HG03521 (cell line): ENCODE data around the gene FGD3.

Experiments
- ATAC-seq: cut with Tn5 transposase; IDR thresholded peaks from one replicate; pipeline ENCODE4 v1.9.1; 2021; ENCODE audit warnings: mild to moderate bottlenecking, moderate library complexity; ENCODE audit not compliant: unreplicated experiment

The FGD3 gene

DNA sequence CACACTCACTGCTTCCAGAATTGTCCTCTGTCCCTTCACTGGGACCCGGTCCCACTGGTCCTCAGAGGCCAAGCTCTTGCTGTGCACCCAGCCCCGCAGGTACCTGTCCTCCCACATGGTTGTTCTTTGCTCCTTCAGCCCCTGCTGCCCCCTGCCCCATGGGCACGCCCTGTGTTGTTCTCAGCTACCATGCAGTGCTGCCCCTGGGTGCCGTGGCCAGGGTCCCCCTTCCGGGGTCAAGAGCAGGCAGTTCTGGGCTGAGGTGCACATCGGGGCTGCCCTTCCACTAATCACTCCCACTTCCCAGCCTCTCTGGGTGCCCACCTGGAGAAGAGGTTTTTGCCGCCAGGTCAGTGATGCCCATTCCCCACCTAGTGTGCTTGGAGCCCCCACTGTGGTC lies 79.3 kb downstream of the FGD3 start:
- ATAC-seq: no peak

DNA sequence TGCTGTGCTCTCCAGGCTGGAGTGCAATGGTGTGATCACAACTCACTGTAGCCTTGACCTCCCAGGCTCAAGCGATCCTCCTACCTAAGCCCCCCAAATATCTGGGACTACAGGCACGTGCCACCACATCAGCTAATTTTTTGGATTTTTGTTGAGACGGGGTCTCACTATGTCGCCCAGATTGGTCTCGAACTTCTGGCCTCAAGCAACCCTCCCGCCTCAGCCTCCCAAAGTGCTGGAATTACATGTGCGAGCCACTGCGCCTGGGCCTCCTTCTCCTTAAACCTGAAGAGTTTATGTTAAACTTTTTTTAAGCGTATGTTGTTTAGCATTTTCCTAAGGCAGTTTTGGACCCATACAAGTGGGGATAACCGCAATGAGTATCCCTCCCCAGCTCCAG lies 80.4 kb downstream of the FGD3 start:
- ATAC-seq: no peak

DNA sequence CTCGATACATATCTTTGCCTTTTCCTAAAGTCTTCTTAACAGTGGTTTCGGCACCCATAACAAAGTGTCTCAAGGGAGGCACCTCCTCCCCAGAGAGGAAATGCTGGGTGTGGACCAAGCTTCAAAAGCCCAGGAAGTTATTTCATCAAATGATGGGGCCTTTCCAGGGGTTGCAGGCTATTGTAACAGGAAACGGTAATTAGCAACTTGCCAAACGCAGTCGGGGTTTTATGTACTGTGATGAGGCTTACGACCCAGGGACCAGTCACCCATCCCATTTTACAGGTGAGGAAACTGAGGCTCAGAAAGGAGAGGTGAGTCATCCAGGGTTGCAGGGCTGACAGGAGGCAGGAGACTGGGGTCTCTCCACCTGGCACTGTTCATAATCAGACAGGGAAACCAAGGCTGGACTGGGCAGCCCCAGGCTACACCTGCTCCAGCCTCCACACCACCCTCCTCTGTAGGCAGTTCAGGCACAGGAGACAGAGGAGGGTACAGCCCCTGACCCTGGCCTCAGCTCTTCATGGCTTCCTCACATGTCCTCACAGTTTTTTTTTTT lies 81.2 kb downstream of the FGD3 start:
- no peak for ATAC-seq

DNA sequence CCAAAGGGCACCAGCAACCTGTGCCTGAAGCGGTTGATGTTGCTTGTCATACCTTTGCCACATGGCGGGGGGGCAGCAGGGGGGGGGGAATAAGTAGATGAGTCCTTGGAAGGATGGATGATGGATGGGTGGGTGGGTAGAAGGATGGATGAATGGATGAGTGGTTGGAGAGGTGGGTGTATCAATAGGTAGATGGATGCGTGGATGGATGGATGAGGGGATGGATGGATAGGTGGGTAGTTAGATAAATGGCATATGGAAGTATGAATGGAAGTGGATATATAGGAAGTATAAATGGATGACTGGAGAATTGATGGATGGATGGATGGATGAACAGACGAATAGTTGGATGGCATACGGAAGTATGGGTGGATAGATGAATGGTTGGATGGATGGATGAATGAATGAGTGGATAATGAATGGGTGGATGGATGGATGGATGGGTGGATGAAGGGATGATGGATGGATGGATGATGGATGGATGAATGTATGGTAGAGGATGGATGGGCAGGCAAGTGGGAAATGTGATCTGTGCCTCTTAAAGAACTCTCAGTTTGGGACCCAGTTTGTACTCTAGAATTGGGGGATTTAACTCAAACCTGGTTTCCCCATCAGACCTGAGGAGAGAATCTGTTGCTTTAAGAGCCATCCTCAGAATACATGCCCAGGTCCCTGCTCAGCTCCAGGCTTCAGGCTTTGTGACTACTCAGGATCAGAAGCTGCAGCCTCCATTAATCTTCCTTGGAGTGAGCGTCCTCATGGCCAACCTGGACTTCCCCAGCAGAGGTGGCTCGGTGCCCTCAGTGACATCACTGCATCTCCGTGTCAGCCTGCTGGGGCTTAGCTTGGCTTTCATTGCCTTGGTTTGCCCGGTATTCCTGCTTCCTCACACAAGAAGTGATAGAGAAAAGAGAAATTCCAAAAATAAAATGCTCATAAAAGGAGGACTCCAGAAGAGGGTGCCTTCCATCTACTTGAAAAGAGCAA lies 83.6 kb downstream of the FGD3 start:
- no peak for ATAC-seq

DNA sequence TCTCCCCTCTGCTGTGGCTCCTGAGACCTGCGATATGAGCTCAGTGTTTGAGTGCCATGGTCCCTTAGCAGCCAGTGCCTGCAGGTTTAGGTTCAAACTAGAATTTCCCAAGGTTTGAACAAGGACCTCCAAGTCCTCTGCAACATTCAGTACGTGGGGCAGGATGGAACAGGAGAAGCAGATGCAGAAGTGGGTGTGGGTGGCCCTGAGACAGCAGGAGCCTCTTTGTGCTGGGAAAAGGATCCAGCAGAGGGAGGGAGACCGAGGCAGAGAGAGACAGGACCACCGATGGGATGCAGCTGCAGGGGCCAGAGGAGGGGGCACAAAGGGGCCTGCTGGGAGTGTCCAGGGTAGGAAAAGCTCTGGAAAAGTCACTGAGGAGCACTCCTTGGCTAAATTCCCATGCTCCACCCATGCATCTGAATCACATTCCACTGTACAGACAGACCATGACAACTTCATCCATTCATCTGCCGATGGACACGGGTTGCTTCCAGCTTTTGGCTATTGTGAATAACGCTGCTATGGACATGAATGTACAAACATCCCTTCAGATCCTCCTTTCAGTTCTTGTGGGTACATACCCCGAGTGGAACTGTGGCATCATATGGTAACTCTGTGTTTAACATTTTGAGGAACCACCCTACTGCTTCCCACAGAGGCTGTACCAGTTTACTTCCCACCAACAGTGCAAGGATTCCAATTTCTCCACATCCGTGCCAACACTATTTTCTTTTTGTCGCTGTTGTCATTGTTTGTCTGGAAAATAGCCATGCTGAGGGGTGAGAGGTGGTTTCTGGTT lies 84.5 kb downstream of the FGD3 start:
- no peak for ATAC-seq

DNA sequence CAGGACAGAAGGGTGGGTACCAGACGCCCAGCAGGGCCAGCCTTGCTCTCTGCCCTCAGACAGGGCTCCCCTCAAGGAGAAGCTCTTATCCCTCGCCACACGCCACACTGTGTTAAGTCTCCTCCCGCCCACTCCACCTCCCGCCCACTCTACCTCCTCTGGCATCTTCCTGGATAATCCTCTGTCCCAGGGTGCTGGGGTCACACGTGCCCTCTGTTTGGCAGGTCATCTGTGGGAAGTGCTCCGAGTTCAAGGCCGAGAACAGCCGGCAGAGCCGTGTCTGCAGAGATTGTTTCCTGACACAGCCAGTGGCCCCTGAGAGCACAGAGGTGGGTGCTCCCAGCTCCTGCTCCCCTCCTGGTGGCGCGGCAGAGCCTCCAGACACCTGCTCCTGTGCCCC lies 85.2 kb downstream of the FGD3 start:
- no peak for ATAC-seq

DNA sequence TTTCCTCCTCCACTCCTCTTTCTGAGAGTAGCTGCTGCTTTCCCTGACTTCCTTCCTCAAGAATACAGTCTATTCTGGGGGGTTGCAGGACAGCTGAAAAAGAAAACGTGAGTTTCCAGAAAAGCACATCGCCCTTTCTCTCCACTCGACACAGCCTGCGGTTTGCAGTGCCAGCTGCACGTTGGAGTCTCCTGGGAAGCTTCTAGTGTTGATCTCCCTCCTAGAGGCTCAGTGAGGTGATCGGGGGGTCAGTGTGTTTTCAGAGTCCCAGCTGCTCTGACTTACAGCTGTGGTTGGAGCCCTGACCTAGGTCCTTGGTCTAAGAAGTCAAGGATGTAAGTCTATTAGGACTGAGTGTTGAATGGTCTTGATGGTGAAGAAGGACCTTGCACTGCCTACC lies 86.2 kb downstream of the FGD3 start:
- ATAC-seq: no peak

DNA sequence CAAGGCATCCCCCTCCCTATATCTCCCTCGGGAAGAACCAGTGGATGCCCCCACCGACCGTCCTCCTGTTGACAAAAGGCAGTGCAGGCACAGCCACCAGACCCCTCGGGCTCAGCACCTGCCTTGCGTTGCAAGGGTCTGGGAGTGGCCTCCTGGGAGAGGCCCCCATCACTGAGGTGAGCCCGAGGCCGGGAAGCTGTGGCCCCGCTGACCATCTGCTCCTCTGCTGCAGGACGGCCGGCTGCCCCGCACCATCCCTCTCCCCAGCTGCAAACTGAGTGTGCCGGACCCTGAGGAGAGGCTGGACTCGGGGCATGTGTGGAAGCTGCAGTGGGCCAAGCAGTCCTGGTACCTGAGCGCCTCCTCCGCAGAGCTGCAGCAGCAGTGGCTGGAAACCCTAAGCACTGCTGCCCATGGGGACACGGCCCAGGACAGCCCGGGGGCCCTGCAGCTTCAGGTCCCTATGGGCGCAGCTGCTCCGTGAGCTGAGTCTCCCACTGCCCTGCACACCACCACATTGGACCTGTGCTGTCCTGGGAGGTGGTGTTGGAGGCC lies 87.9 kb downstream of the FGD3 start:
- no peak for ATAC-seq

DNA sequence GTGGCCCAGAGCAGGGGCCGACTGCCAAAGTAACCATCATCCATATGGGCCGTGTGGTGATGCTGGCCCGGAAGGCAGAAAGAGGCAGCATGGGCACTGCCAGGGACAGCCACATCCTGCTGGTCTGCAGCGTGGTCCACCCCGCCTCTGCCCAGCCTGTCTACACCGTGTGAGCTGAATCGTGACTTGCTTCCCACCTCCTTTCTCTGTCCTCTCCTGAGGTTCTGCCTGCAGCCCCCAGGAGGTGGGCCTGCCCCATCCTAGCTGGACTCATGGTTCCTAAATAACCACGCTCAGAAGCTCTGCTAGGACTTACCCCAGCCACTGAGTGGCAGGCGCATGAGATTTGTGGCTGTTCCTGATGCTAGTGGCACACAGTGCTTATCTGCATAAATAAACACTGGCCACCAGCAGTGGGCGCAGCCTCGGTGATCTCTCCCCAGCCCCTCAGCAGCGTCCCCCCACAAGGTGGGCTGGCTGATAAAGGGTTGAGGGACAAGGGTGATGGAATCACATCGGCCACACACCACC lies 88.6 kb downstream of the FGD3 start:
- ATAC-seq: no peak

DNA sequence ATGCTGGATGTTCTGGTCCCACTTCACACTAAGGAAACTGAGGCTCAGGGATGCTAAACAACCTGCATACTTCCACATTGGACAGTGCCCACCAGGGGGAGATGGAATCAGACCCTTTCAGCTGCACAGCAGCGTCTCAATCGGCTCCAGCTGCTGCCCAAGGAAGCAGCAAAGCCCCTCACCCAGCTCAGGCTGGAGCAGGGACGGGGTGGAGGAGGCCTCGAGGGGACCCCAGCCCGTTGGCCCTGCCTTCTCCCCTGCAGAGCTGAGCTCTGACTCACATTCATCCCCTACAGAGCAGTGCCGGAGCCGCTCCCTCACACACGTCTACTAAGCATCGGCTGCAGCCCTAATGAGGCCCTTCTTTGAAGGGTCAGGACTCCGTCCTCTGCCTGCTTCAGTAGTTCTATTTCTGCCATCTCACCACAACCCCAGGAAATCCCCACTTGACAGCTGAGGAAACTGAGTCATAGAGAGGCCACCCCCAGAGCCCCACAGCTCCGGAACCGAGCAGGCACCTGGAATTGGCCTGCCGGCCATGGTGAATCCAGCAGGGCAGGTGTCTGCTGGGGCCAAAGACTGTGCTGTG lies 89.7 kb downstream of the FGD3 start:
- no peak for ATAC-seq

DNA sequence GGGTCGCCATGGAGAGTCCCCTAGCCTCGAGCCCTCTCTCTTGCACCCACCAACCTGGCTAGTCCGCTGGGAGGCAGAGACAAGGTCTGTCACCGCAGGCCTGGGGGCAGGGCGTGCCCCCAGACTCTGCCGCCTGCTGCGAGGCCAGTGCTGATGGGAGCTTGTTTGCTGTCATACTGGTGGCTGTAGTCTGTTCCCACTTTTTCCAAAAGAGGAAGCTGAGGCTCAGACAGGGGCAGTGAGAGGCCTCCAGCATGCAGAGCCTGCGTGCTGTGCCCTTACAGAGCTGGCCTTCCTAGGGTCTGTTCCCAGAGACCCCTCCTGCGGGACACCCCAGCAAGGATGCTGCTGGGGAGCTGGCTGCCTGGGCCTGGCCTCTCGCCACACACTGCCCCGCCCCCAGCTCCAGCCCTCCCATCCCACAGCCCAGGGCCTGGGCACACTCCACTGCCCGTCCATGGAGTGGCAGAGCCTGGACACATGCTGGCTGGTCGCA lies 90.2 kb downstream of the FGD3 start:
- no peak for ATAC-seq

DNA sequence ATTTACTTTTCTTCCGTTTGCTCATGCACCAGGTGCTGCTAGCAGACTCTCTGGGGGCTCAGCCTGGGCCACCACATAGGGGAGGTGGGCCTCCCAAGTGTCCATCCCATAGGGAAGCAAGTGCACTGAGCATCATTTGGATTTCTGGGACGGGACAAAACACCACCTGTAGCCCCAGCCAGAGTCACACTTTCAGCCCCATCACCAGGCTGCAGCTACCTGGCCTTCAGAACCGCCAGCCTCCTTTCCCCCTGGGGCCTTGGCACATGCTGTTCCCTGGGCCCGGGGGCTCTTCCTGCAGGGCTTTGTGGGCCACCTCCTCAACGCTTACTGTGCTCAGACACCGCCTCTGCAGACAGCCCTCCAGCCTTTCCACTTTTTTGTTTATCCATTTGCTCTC lies 91.6 kb downstream of the FGD3 start:
- no peak for ATAC-seq

DNA sequence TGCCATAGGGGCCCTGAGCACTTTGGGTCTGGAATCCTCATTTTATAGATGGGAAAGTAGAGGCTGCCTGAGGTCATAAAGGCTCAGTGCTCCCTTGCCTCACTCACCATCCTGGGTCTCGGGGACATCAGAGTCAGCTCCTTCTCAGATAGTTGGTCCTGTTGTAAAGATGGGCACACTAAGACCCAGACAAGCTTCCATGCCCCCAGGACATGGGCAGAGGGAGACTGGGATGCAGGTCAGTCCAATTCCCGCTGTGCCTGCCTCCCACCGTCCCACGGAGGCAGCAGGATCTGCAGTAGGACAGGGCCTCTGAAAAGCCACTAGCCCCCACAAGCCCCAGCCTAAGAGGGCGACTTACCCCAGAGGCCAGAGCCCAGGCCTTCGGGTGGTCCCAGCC lies 92.1 kb downstream of the FGD3 start:
- ATAC-seq: no peak

DNA sequence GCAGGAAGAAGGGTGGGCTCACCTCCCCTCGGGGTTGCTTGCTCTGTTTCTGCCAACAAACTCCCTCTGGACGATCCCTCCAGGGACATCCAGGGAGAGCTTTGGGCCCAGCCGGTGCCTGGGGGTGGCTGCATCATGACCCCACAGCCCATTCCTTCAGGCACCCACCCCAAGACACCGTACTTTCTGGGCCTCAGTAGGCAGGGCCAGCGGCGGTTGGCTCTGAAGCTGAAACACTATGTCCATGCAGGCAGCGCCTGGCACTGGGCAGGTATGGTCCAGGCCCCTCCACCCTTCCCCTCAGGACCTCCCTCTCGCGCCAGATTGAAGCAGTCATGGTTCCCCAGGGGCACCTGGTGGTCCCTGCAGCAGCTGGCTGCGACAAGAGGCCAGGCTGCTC lies 92.7 kb downstream of the FGD3 start:
- ATAC-seq: no peak

DNA sequence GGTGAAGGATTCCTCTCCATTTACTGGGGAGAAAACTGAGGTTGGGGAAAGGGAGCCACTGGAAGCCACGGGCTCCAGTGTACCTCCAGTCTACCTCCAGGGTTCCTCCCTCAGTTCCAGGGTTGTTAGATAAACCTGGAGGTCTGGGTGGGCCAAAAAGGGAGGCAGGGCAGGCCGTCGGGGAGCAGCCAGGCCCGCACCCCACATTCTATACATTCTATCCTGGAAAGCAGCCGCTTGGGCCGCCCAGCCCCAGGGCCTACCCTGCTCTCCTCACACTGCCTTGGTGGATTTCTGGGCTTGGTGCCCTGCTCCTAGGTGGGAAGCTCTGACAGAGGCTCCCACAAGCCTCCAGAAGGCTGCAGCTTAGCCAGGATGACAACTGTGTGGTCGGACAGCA lies 93.1 kb downstream of the FGD3 start:
- no peak for ATAC-seq

DNA sequence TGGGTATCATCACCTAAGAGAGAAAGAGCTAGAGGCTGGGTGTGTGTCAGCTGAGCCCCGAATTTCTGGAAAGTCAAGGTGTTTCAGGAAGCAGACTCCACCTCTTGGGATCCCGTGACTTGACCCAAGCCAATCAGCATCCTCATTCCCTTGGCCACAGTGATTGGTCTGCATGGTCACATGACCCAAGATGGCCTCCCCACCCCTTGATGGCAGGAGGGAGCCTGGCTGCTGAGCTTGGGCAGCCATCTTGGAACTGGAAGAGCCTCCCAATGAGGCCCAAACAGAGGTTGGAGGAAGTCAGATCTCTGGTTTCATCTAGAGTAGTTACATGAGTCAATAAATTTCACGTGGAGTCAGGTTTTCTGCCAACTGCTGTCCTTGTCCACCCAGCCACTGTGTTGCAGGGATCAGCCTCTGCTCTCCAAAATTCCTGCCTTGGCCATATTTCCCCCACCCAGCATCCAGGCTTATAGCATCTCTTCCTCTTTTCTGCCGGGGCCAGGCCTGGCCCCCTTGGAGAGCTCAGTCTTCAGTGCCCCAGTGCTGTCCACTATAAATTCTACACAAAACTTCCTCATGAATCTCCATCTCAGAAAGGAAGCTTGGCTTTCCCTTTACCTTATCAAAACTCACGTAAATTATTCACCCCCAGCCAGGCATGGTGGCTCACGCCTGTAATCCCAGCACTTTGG lies 93.9 kb downstream of the FGD3 start:
- ATAC-seq: no peak

DNA sequence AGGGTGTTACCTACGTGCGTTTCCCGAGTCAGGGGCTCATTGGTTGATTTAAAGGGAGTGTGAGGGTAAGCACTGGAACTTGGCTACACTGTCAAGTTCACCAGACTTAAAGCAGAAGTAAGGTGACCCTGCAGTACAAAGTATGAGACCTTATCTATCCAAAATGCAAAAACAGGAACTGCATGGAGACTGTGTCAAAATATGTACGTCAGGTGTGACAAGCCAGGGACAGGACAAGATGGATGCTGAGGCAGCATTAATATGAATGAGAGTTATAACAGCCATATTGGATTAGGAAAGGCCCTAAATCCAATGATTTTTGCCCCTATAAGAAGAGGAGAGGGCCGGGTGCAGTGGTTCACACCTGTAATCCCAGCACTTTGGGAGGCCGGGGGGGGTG lies 95.8 kb downstream of the FGD3 start:
- ATAC-seq: no peak

DNA sequence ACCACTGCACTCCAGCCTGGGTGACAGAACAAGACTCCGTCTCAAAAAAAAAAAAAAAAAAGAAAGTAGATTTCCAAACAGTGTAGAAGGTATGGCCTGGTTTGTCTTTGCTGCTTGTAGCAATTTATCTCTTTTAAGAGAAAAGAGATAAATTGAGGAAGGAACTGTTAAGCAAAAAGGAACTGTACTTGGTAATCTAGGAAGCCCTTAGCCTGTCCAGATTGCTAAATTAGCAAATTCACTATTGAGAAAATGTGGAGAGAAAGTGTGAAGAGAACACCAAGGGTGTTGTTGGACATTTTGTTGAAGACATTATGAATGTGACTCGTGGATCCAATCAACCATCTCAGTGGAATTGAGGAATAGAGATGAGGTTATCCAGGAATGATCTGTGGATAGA lies 98.2 kb downstream of the FGD3 start:
- ATAC-seq: no peak

DNA sequence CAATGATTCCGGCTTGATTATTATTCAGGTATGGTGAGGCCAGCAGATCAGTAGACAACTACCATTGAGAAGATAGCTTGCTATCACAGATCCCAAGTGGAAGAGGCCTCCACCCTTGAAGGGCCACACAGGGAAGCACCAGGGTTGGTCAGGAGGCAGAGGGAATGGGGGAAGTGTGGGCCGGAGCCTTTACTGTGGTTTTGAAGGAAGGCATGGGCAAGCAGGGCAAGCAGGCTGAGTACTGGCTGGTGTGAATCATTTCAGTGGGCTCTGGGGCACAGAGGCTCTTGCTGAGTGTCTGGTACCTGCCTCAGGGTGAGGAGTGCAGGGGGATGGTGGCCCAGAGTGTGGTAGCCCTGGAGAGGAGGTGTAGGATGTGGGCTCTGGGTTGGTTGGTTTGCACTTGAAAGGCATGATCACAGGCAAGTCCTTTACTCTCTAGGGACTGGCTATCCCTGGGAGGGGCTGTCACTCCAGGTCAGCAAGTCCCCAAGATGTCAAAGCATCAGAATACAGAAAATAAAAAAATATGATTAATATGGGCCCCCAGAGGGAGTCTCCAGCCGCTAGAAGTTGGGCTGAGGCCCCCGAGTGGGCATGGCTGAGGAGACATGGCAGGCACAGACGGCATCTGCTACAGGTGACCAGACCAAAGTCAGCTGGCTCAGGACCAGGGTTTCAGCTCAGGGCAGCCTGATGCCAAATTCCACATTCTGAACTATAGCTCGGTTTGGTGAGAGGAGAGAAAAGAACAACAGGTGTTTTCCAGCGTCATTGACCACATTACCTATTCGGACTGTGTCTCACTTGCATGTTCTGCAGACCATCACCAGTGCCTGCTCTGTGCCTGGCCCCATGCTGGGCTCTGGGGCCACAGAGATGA lies 101.5 kb downstream of the FGD3 start:
- ATAC-seq: no peak
